Stimulated activated CD8-positive, alpha-beta memory T cell treated with anti-CD3 and anti-CD28 coated beads, Interleukin-12 subunit alpha, Interleukin-12 subunit beta, amount 100 ng/mL, for 24 hours (primary cell): Measurements from ENCODE around the gene TSSK2.
"Not testable (repeated sequence)": the region's sequence is repeated elsewhere in the genome, so short reads cannot be mapped to it uniquely, and the experiment has no call there.

ENCODE experiments used
- DNase-seq: peaks from one replicate; pipeline ENCODE4 v3.0.0-alpha.2; 2020; ENCODE audit errors: extremely low read depth

Gene TSSK2

GRCh38 chr22:19143212-19143611 is 12.1 kb downstream of the TSSK2 start:
- no peak for DNase-seq

- no peak for DNase-seq
Measured at GRCh38 chr22:19143967-19144400, 12.9 kb downstream of the TSSK2 start.

GRCh38 chr22:19146215-19146968 is 15.3 kb downstream of the TSSK2 start:
- DNase-seq = no peak

- DNase-seq = no peak
Measured at GRCh38 chr22:19147195-19147780, 16.2 kb downstream of the TSSK2 start.

GRCh38 chr22:19148417-19149046 is 17.4 kb downstream of the TSSK2 start:
- DNase-seq = no peak

- no peak for DNase-seq
Measured at GRCh38 chr22:19149047-19149883, 18.2 kb downstream of the TSSK2 start.

- no peak for DNase-seq
Measured at GRCh38 chr22:19149991-19150390, 18.9 kb downstream of the TSSK2 start, which contains the start of gene GSC2. Gene GSC2, minus strand, starts transcription at chr22:19150292. Its CDS starts 9 bp downstream, at chr22:19150283.

GRCh38 chr22:19150482-19151328 is 19.6 kb downstream of the TSSK2 start:
- no peak for DNase-seq

- no peak for DNase-seq
Measured at GRCh38 chr22:19151329-19152191, 20.5 kb downstream of the TSSK2 start.

GRCh38 chr22:19152942-19153883 is 22.1 kb downstream of the TSSK2 start:
- no peak for DNase-seq

GRCh38 chr22:19156109-19156508 is 25.0 kb downstream of the TSSK2 start:
- DNase-seq = not testable (repeated sequence)

- not testable (repeated sequence) for DNase-seq
Measured at GRCh38 chr22:19158649-19159048, 27.5 kb downstream of the TSSK2 start.

GRCh38 chr22:19164425-19164824 is 33.3 kb downstream of the TSSK2 start:
- DNase-seq = no peak

GRCh38 chr22:19166421-19166820 is 35.3 kb downstream of the TSSK2 start:
- DNase-seq = no peak

- DNase-seq = no peak
Measured at GRCh38 chr22:19167106-19167869, 36.2 kb downstream of the TSSK2 start.

- no peak for DNase-seq
Measured at GRCh38 chr22:19168088-19168890, 37.2 kb downstream of the TSSK2 start.
